Transverse colon (tissue), 4 donors: ENCODE measurements around the gene ATP1A4. TPM values are rescaled to one million over a fixed set of nuclear protein-coding genes. Genes with fewer than 3 reads are reported as not detected.

Experiments used
- DNase-seq: peaks from one replicate; pipeline ENCODE4 v3.0.0-alpha.2; 2019
- H3K27ac ChIP-seq, 4 donors: fragments of 200-600 bp; sonication (generic); 2 replicates each; pipeline ENCODE4 v1.5.1; 2016 to 2018; ENCODE audit warnings: inconsistent platforms in 4 of 4
- H3K27me3 ChIP-seq: fragments of 200-600 bp; sonication (generic); 2 replicates; pipeline ENCODE4 v1.5.1; 2017; ENCODE audit warnings: inconsistent platforms
- H3K36me3 ChIP-seq, 4 donors: fragments of 200-600 bp; sonication (generic); 2 replicates each; pipeline ENCODE4 v1.5.1; 2017 to 2019; ENCODE audit warnings: inconsistent platforms in 4 of 4
- H3K4me1 ChIP-seq, 4 donors: fragments of 200-600 bp; sonication (generic); 2 replicates each; pipeline ENCODE4 v1.5.1; 2017 to 2020; ENCODE audit warnings: inconsistent platforms in 4 of 4
- H3K4me3 ChIP-seq, 4 donors: fragments of 200-600 bp; sonication (generic); 1 replicate in 1 of 4; 2 replicates in 3 of 4; pipeline versions ENCODE4 v1.5.1 to v1.6.1; 2017 to 2019; ENCODE audit warnings: inconsistent platforms in 4 of 4
- H3K9me3 ChIP-seq, 2 donors: fragments of 200-600 bp; sonication (generic); 2 replicates each; pipeline ENCODE4 v1.5.1; 2017 to 2019; ENCODE audit warnings: inconsistent platforms in 2 of 2
- EP300 ChIP-seq: sonication (generic); formaldehyde crosslinking; IDR thresholded peaks from one replicate; pipeline ENCODE4 v1.6.1; 2017; ENCODE audit warnings: antibody characterized with exemption, low read depth
- POLR2A ChIP-seq: fragments of 450-650 bp; IDR thresholded peaks from one replicate; pipeline ENCODE4 v1.6.1; 2016; ENCODE audit warnings: antibody characterized with exemption, mild to moderate bottlenecking, moderate library complexity
- POLR2AphosphoS5 ChIP-seq, 3 donors: sonication (generic); formaldehyde crosslinking; IDR thresholded peaks; one replicate each; pipeline ENCODE4 v1.6.1; 2016; ENCODE audit warnings: antibody characterized with exemption in 3 of 3
- WGBS, 2 donors: methylation state at CpG; one replicate each; pipeline ENCODE4 v1.1.5; 2018; ENCODE audit warnings: low coverage in 1 of 2; 5-methylcytosine and 5-hydroxymethylcytosine counted together
- in situ Hi-C, 4 donors: fragments of 200-750 bp; cut with MboI; loops; one replicate each; pipeline versions ENCODE4 v1.15.0 to v1.15.1; 2017; ENCODE audit warnings: low sequenced_read_pairs in 3 of 4, low pct_ligation_motif_present in 1 of 4, low pct_unique_long_range_greater_than_20kb in 1 of 4
- intact Hi-C: fragments of 100-400 bp; cut with DNase I; formaldehyde crosslinking; loops from one replicate; pipeline ENCODE4 v1.15.1; 2023; ENCODE audit warnings: low total_unique reads
- total RNA-seq, 4 donors: library from RNA; depleted of rRNA; stranded (reverse); fragments of >200 nt; gene quantifications; one replicate each; pipeline ENCODE4 v1.1.0, GENCODE V29; 2016
- TF ChIP-seq, protein P1 (sequence below), 5 experiments: fragments of 200-600 bp in 3 of 5; fragments of 450-650 bp in 2 of 5; sonication (generic) in 3 of 5; IDR thresholded peaks; 1 replicate in 2 of 5; 2 replicates in 3 of 5; pipeline ENCODE4 v1.5.1; 2016 to 2017; ENCODE audit warnings: antibody characterized with exemption in 5 of 5, inconsistent platforms in 3 of 5, mild to moderate bottlenecking in 2 of 5, moderate library complexity in 1 of 5

The ATP1A4 gene
- total RNA-seq, 4 donors from 2014 or later: 0.20 TPM; not detected in 3

DNA sequence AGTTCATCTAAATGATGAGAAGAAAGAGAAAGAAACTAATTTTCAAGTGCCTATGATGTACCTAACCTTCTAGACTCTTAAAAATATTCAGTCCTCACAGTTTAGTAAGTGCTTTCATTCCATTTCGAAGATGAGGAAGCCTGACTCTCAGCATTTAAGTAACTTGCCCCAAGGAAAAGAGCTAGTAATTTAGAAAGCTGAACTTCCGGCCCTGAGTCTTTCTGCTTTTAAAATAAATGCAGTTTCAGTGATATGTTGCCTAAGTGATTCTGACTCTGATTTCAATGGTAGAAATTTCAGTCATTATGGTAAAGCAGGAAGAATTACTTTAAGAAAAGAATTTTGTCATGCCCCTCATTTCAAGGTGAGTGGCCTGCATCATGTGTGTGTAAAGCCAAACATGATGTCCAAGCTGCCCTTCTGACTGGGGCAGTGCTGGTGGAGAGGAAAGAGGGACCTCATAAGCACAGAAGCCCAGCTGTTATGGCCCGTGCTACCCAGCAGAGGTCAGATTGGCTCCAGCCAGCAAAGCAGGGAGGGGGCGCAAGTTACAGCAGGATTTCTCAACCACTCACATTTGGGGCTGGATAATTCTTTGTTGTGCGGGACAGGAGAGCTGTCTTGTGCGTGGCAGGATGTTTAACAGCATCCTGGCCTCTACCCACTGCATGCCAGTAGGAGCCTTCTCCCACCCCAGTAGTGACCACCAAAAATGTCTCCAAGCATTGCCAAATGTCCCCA, 10.7 kb downstream of the ATP1A4 start:
- no peak for DNase-seq
- intact Hi-C loops (no loop called here), in situ Hi-C loops (no loop called here)
- Histone ChIP-seq H3K4me3 (no peak overlapping the region), H3K27ac (no peak overlapping the region), H3K4me1 (no peaks in the 10 kb centered on the region), H3K27me3 (no peaks in the 10 kb centered on the region), H3K9me3 (no peaks in the 10 kb centered on the region), H3K36me3 (no peaks in the 10 kb centered on the region)
- WGBS, 2 donors: 64 to 82% methylated on average over 2 to 6 of the region's 6 CpGs
- TF ChIP-seq POLR2A (no peak), POLR2AphosphoS5 (IDR thresholded peaks at IDR 0.05) (no peak), EP300 (no peak)
- TF ChIP-seq, protein P1, sequence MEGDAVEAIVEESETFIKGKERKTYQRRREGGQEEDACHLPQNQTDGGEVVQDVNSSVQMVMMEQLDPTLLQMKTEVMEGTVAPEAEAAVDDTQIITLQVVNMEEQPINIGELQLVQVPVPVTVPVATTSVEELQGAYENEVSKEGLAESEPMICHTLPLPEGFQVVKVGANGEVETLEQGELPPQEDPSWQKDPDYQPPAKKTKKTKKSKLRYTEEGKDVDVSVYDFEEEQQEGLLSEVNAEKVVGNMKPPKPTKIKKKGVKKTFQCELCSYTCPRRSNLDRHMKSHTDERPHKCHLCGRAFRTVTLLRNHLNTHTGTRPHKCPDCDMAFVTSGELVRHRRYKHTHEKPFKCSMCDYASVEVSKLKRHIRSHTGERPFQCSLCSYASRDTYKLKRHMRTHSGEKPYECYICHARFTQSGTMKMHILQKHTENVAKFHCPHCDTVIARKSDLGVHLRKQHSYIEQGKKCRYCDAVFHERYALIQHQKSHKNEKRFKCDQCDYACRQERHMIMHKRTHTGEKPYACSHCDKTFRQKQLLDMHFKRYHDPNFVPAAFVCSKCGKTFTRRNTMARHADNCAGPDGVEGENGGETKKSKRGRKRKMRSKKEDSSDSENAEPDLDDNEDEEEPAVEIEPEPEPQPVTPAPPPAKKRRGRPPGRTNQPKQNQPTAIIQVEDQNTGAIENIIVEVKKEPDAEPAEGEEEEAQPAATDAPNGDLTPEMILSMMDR (IDR thresholded peaks at IDR 0.05): peak in 1 of 5 experiments; percentile 6

DNA sequence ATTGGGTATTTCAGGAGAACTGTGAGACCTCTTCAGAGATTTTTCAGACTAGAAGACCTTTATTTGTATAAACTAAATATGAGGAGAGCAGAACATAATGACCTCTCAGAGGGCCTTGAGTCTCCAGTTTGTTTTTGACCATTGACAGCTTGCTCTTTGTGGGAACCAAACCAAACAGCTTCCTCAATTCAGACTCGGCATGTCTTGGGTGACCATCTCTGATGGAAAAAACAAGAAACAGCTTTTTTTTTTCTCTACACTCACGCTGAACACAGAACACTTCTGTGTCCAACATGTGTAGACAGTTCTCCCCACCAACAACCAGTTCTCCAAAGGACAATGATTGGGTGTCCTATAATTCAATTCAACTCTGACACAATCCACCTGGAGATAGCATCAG, 11.5 kb downstream of the ATP1A4 start:
- H3K9me3 ChIP-seq: no peaks in the 10 kb centered on the region
- H3K27me3 ChIP-seq: peaks cover 3% of the 10 kb centered on the region
- no peaks in the 10 kb centered on the region for H3K36me3 ChIP-seq
- WGBS, 2 donors: 60 to 74% methylated on average over 1 to 2 of the region's 2 CpGs
- TF ChIP-seq, protein P1 (IDR thresholded peaks at IDR 0.05): no peak
- intact Hi-C loops (no loop called here), in situ Hi-C loops (no loop called here)
- H3K4me3 ChIP-seq: no peak overlapping the region
- no peaks in the 10 kb centered on the region for H3K4me1 ChIP-seq
- no peak overlapping the region for H3K27ac ChIP-seq
- DNase-seq: no peak

DNA sequence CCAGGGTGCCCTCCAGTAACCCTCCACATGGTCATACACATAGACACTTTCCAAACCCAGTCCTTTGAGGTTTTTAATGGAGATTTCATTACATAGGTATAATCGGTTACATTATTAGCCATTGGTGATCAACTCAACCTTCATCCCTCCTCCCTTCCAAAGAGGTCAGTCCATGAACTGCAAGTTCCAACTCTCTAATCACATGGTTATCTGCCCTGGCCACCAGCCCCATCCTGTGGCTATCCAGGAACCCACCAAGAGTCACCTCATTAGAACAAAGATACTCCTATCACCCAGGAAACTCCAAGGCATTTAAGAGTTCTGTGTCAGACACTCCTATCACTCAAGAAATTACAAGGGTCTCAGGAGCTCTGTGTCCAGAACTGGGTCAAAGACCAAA, 12.2 kb downstream of the ATP1A4 start:
- Histone ChIP-seq H3K27ac (no peak overlapping the region), H3K27me3 (peaks cover 3% of the 10 kb centered on the region), H3K4me1 (no peaks in the 10 kb centered on the region), H3K36me3 (no peaks in the 10 kb centered on the region), H3K9me3 (no peaks in the 10 kb centered on the region), H3K4me3 (no peak overlapping the region)
- WGBS, 2 donors: 100% methylated on average over 1 of the region's 1 CpG; no CpG with 5 or more reads in 1 of the 2 donors
- intact Hi-C loops: no loop called here
- TF ChIP-seq, protein P1 (IDR thresholded peaks at IDR 0.05): no peak
- TF ChIP-seq POLR2AphosphoS5 (IDR thresholded peaks at IDR 0.05): no peak
- TF ChIP-seq EP300: no peak
- TF ChIP-seq POLR2A: no peak
- in situ Hi-C loops: no loop called here
- no peak for DNase-seq

DNA sequence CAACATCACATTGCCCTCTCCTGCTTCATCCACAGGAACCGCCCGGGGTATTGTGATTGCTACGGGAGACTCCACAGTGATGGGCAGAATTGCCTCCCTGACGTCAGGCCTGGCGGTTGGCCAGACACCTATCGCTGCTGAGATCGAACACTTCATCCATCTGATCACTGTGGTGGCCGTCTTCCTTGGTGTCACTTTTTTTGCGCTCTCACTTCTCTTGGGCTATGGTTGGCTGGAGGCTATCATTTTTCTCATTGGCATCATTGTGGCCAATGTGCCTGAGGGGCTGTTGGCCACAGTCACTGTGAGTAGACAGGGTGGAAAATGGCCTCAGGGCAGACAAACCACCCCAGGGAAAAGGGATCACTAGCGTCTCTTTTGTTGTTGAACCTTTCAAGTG, 12.7 kb downstream of the ATP1A4 start:
- Histone ChIP-seq H3K9me3 (no peaks in the 10 kb centered on the region), H3K36me3 (no peaks in the 10 kb centered on the region), H3K27me3 (peaks cover 3% of the 10 kb centered on the region), H3K4me3 (no peak overlapping the region), H3K4me1 (no peaks in the 10 kb centered on the region), H3K27ac (no peak overlapping the region)
- TF ChIP-seq EP300 (no peak), POLR2AphosphoS5 (IDR thresholded peaks at IDR 0.05) (no peak), POLR2A (no peak)
- TF ChIP-seq, protein P1 (IDR thresholded peaks at IDR 0.05): no peak
- no peak for DNase-seq
- intact Hi-C loops (no loop called here), in situ Hi-C loops (no loop called here)
- WGBS, 2 donors: 60 to 90% methylated on average over 8 to 10 of the region's 10 CpGs
